Measurements from ENCODE around the gene SOX4. TPM values are rescaled to one million over a fixed set of nuclear protein-coding genes. Genes with fewer than 3 reads are reported as not detected.
"Not testable (repeated sequence)": the region's sequence is repeated elsewhere in the genome, so short reads cannot be mapped to it uniquely, and the experiment has no call there.

SOX4 gene
- total RNA-seq (10 to 100 TPM in 4 of 9 donors, 1 to 10 TPM in 5; 1.9 to 20.3 (median 8.0) TPM), polyA plus RNA-seq (1 to 10 TPM; 2.7 to 4.1 TPM)
- long read RNA-seq, donor 1, full-length matches to known transcripts: 18 of 18 reads
- long read RNA-seq, donor 1, partial matches to known transcripts: 0 of 18 reads
- long read RNA-seq, donor 1, other reads (novel, unspliced or antisense): 0 of 18 reads
- long read RNA-seq, donor 2, full-length matches to known transcripts: 6 of 6 reads
- long read RNA-seq, donor 2, partial matches to known transcripts: 0 of 6 reads
- long read RNA-seq, donor 2, other reads (novel, unspliced or antisense): 0 of 6 reads
- long read RNA-seq, donor 3, full-length matches to known transcripts: 15 of 15 reads
- long read RNA-seq, donor 3, partial matches to known transcripts: 0 of 15 reads
- long read RNA-seq, donor 3, other reads (novel, unspliced or antisense): 0 of 15 reads

- Histone ChIP-seq H3K9me3 (no peaks in the 10 kb centered on the region), H3K27me3 (no peaks in the 10 kb centered on the region), H3K36me3 (no peaks in the 10 kb centered on the region), H3K4me3 (peak within 1 kb of the TSS; percentile 49 to 93 (median 79)), H3K4me1 (peaks cover 0 to 26% (median 14%) of the 10 kb centered on the region in 12 donors), H3K27ac (peak within 1 kb of the TSS; percentile 74 to 92 (median 90))
- peak in 1 of 2 donors; percentile 93 for TF ChIP-seq POLR2A (IDR thresholded peaks at IDR 0.05)
- TF ChIP-seq, protein P1, sequence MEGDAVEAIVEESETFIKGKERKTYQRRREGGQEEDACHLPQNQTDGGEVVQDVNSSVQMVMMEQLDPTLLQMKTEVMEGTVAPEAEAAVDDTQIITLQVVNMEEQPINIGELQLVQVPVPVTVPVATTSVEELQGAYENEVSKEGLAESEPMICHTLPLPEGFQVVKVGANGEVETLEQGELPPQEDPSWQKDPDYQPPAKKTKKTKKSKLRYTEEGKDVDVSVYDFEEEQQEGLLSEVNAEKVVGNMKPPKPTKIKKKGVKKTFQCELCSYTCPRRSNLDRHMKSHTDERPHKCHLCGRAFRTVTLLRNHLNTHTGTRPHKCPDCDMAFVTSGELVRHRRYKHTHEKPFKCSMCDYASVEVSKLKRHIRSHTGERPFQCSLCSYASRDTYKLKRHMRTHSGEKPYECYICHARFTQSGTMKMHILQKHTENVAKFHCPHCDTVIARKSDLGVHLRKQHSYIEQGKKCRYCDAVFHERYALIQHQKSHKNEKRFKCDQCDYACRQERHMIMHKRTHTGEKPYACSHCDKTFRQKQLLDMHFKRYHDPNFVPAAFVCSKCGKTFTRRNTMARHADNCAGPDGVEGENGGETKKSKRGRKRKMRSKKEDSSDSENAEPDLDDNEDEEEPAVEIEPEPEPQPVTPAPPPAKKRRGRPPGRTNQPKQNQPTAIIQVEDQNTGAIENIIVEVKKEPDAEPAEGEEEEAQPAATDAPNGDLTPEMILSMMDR (IDR thresholded peaks at IDR 0.05): no peak
- WGBS, 4 donors: 0 to 1% (median 0%) methylated on average over 19 of the region's 19 CpGs
- intact Hi-C loops (cut with DNase I): loop anchor here (5.0 to 10.0 kb wide), 16 partner anchors 251 to 1851 kb away; no protein-coding TSS in a partner anchor
- ATAC-seq: peak; percentile 77 to 90 (median 85)
- DNase-seq: peak; percentile 93 to 97 (median 95)
Observed at GRCh38 chr6:21593412-21593926, at the start of gene SOX4. Gene SOX4, plus strand, starts transcription at chr6:21593751. Its CDS starts 784 bp downstream, at chr6:21594535.

- peaks cover 0 to 19% (median 3%) of the 10 kb centered on the region in 12 donors for H3K9me3 ChIP-seq
- H3K27me3 ChIP-seq; DNase-seq; intact Hi-C loops (cut with DNase I); ATAC-seq; H3K36me3 ChIP-seq; H3K4me3 ChIP-seq; H3K27ac ChIP-seq; H3K4me1 ChIP-seq: not testable (repeated sequence)
- WGBS, 4 donors: 93 to 95% (median 94%) methylated on average over 26 to 27 of the region's 27 CpGs; no CpG with 5 or more reads in 1 of the 4 donors
Observed at GRCh38 chr6:21552286-21552685, 41.3 kb upstream of the SOX4 start.

GRCh38 chr6:21554286-21554685, 39.3 kb upstream of the SOX4 start:
- Histone ChIP-seq H3K9me3 (peaks cover 0 to 10% (median 1%) of the 10 kb centered on the region in 12 donors), H3K27ac (no peak overlapping the region), H3K27me3 (no peaks in the 10 kb centered on the region), H3K4me1 (no peaks in the 10 kb centered on the region), H3K36me3 (no peaks in the 10 kb centered on the region), H3K4me3 (no peak overlapping the region)
- DNase-seq: no peak
- ATAC-seq: no peak
- TF ChIP-seq, protein P1 (IDR thresholded peaks at IDR 0.05): no peak
- no peak for TF ChIP-seq POLR2A (IDR thresholded peaks at IDR 0.05)
- 74 to 99% (median 95%) methylated on average over 5 of the region's 5 CpGs for WGBS, 4 donors
- intact Hi-C loops (cut with DNase I): no loop called here

DNA sequence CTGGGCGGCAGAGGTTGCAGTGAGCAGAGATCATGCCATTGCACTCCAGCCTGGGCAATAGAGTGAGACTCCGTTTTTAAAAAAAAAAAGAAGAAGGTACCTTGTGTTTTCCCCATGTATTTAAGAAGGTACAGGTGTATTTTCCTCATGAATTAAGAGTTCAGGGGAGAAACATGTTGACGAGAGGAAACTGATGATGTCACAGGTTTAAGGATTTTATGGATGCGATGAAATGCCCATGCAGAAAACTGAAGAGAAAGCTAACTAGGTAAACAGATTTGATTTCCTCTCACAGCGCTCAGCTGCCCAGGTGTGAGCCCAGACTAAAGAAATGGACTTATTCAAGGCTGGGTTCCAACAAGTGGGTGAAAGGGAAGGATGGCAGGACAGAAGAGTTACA, 38.4 kb upstream of the SOX4 start:
- intact Hi-C loops (cut with DNase I): no loop called here
- Histone ChIP-seq H3K9me3 (peaks cover 0 to 2% (median 0%) of the 10 kb centered on the region in 12 donors), H3K27me3 (no peaks in the 10 kb centered on the region), H3K36me3 (no peaks in the 10 kb centered on the region), H3K27ac (no peak overlapping the region), H3K4me1 (no peaks in the 10 kb centered on the region), H3K4me3 (no peak overlapping the region)
- 72 to 95% (median 80%) methylated on average over 5 of the region's 5 CpGs for WGBS, 4 donors
- ATAC-seq (no peak), DNase-seq (no peak)
- TF ChIP-seq, protein P1 (IDR thresholded peaks at IDR 0.05): no peak
- TF ChIP-seq POLR2A (IDR thresholded peaks at IDR 0.05): no peak
